ENCODE measurements around the gene FOLR3. TPM values are rescaled to one million over a fixed set of nuclear protein-coding genes. Genes with fewer than 3 reads are reported as not detected.

The FOLR3 gene
- total and polyA plus RNA-seq, 4 donors = 1.1 to 14.0 (median 5.8) TPM

- no peak for ATAC-seq (ENCODE audit: insufficient read depth, low FRiP score)
- WGBS, 2 donors = 87 to 93% methylated on average over 3 of the region's 3 CpGs
- Histone ChIP-seq H3K27me3 (ENCODE audit: control insufficient read depth in 3 of 3, insufficient read depth in 3 of 3, low read length in 2 of 3) (no peaks in the 10 kb centered on the region), H3K9ac (ENCODE audit: insufficient read depth in 1 of 2, low read length in 2 of 2) (no peak overlapping the region), H3K36me3 (ENCODE audit: control insufficient read depth in 4 of 4, insufficient read depth in 4 of 4, low read length in 4 of 4) (no peaks in the 10 kb centered on the region), H3K27ac (ENCODE audit: low read depth in 1 of 2, low read length in 1 of 2) (no peak overlapping the region), H3K4me3 (no peak overlapping the region), H3K9me3 (ENCODE audit: control insufficient read depth in 4 of 4, insufficient read depth in 3 of 4, low read length in 3 of 4) (no peaks in the 10 kb centered on the region), H3K4me1 (ENCODE audit: control insufficient read depth in 5 of 5, insufficient read depth in 5 of 5, low read length in 5 of 5) (no peaks in the 10 kb centered on the region)
- DNase-seq = no peak
- TF ChIP-seq, protein P1, sequence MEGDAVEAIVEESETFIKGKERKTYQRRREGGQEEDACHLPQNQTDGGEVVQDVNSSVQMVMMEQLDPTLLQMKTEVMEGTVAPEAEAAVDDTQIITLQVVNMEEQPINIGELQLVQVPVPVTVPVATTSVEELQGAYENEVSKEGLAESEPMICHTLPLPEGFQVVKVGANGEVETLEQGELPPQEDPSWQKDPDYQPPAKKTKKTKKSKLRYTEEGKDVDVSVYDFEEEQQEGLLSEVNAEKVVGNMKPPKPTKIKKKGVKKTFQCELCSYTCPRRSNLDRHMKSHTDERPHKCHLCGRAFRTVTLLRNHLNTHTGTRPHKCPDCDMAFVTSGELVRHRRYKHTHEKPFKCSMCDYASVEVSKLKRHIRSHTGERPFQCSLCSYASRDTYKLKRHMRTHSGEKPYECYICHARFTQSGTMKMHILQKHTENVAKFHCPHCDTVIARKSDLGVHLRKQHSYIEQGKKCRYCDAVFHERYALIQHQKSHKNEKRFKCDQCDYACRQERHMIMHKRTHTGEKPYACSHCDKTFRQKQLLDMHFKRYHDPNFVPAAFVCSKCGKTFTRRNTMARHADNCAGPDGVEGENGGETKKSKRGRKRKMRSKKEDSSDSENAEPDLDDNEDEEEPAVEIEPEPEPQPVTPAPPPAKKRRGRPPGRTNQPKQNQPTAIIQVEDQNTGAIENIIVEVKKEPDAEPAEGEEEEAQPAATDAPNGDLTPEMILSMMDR (IDR thresholded peaks at IDR 0.05; ENCODE audit: control extremely low read depth, extremely low read depth) = no peak
Observed at GRCh38 chr11:72173291-72173690, 37.8 kb downstream of the FOLR3 start.

- Histone ChIP-seq H3K27me3 (ENCODE audit: control insufficient read depth in 3 of 3, insufficient read depth in 3 of 3, low read length in 2 of 3) (no peaks in the 10 kb centered on the region), H3K4me1 (ENCODE audit: control insufficient read depth in 5 of 5, insufficient read depth in 5 of 5, low read length in 5 of 5) (no peaks in the 10 kb centered on the region), H3K27ac (ENCODE audit: low read depth in 1 of 2, low read length in 1 of 2) (no peak overlapping the region), H3K4me3 (no peak overlapping the region), H3K36me3 (ENCODE audit: control insufficient read depth in 4 of 4, insufficient read depth in 4 of 4, low read length in 4 of 4) (no peaks in the 10 kb centered on the region), H3K9me3 (ENCODE audit: control insufficient read depth in 4 of 4, insufficient read depth in 3 of 4, low read length in 3 of 4) (no peaks in the 10 kb centered on the region), H3K9ac (ENCODE audit: insufficient read depth in 1 of 2, low read length in 2 of 2) (no peak overlapping the region)
- WGBS, 2 donors = 76 to 82% methylated on average over 8 of the region's 8 CpGs
- TF ChIP-seq, protein P1 (IDR thresholded peaks at IDR 0.05; ENCODE audit: control extremely low read depth, extremely low read depth) = no peak
- ATAC-seq (ENCODE audit: insufficient read depth, low FRiP score) (no peak), DNase-seq (no peak)
Observed at GRCh38 chr11:72174302-72175070, 39.0 kb downstream of the FOLR3 start.

GRCh38 chr11:72177656-72178055 lies 42.1 kb downstream of the FOLR3 start:
- Histone ChIP-seq H3K9me3 (ENCODE audit: control insufficient read depth in 4 of 4, insufficient read depth in 3 of 4, low read length in 3 of 4) (no peaks in the 10 kb centered on the region), H3K4me1 (ENCODE audit: control insufficient read depth in 5 of 5, insufficient read depth in 5 of 5, low read length in 5 of 5) (no peaks in the 10 kb centered on the region), H3K27me3 (ENCODE audit: control insufficient read depth in 3 of 3, insufficient read depth in 3 of 3, low read length in 2 of 3) (no peaks in the 10 kb centered on the region), H3K27ac (ENCODE audit: low read depth in 1 of 2, low read length in 1 of 2) (no peak overlapping the region), H3K36me3 (ENCODE audit: control insufficient read depth in 4 of 4, insufficient read depth in 4 of 4, low read length in 4 of 4) (no peaks in the 10 kb centered on the region), H3K9ac (ENCODE audit: insufficient read depth in 1 of 2, low read length in 2 of 2) (no peak overlapping the region), H3K4me3 (no peak overlapping the region)
- no peak for DNase-seq
- TF ChIP-seq, protein P1 (IDR thresholded peaks at IDR 0.05; ENCODE audit: control extremely low read depth, extremely low read depth) = no peak
- 93 to 96% methylated on average over 6 of the region's 6 CpGs for WGBS, 2 donors
- no peak for ATAC-seq (ENCODE audit: insufficient read depth, low FRiP score)
